Lung (tissue), 12 donors: Measurements from ENCODE around the gene MCM9. TPM values are rescaled to one million over a fixed set of nuclear protein-coding genes. Genes with fewer than 3 reads are reported as not detected.

Experiments used
- ATAC-seq: fragments of 200-7000 bp; cut with Tn5 transposase; one replicate; pipeline ENCODE4 v1.9.1; 2020; ENCODE audit warnings: moderate number of reproducible peaks; ENCODE audit not compliant: insufficient read depth, low FRiP score
- DNase-seq, 3 donors: peaks; one replicate each; pipeline ENCODE4 v3.0.0-alpha.2; 2013 to 2017
- H3K27ac ChIP-seq, 2 donors: one replicate each; pipeline ENCODE4 v1.5.1; 2013; ENCODE audit warnings: mild to moderate bottlenecking in 2 of 2, moderate library complexity in 2 of 2, control low read depth in 1 of 2, inconsistent platforms in 1 of 2, low read depth in 1 of 2, low read length in 1 of 2
- H3K27me3 ChIP-seq, 3 donors: one replicate each; pipeline ENCODE4 v1.5.1; 2013; ENCODE audit warnings: low read length in 2 of 3; ENCODE audit not compliant: control insufficient read depth in 3 of 3, insufficient read depth in 3 of 3
- H3K36me3 ChIP-seq, 4 donors: one replicate each; pipeline ENCODE4 v1.5.1; 2013; ENCODE audit warnings: low read length in 4 of 4, mild to moderate bottlenecking in 1 of 4, moderate library complexity in 1 of 4; ENCODE audit not compliant: control insufficient read depth in 4 of 4, insufficient read depth in 4 of 4
- H3K4me1 ChIP-seq, 5 donors: one replicate each; pipeline ENCODE4 v1.5.1; 2013; ENCODE audit warnings: low read length in 5 of 5, mild to moderate bottlenecking in 2 of 5, moderate library complexity in 1 of 5; ENCODE audit not compliant: control insufficient read depth in 5 of 5, insufficient read depth in 5 of 5
- H3K4me3 ChIP-seq: one replicate; pipeline ENCODE4 v1.5.1; 2013; ENCODE audit warnings: mild to moderate bottlenecking, control low read depth, moderate library complexity
- H3K9ac ChIP-seq, 2 donors: one replicate each; pipeline ENCODE4 v1.5.1; 2013; ENCODE audit warnings: low read length in 2 of 2, control low read depth in 1 of 2; ENCODE audit not compliant: insufficient read depth in 1 of 2
- H3K9me3 ChIP-seq, 4 donors: one replicate each; pipeline ENCODE4 v1.5.1; 2013; ENCODE audit warnings: low read length in 3 of 4, mild to moderate bottlenecking in 1 of 4, moderate library complexity in 1 of 4; ENCODE audit not compliant: control insufficient read depth in 4 of 4, insufficient read depth in 3 of 4
- CTCF ChIP-seq: IDR thresholded peaks from 2 replicates; pipeline ENCODE4 v1.5.1; 2012; ENCODE audit warnings: mild to moderate bottlenecking; ENCODE audit errors: control extremely low read depth, extremely low read depth
- WGBS, 2 donors: extraction: QIAGEN DNeasy Blood & Tissue Kit; methylation state at CpG; one replicate each; pipeline ENCODE4 v1.1.7; 2013; 5-methylcytosine and 5-hydroxymethylcytosine counted together
- polyA plus RNA-seq, 2 donors: library from polyadenylated mRNA; stranded (reverse); fragments of 200-250 nt; gene quantifications; one replicate each; pipeline ENCODE4 v1.2.1, GENCODE V29; 2013
- total RNA-seq, 2 donors: library from RNA; depleted of rRNA in 1 of 2; stranded (reverse); fragments of >200 nt in 1 of 2; gene quantifications; one replicate each; pipeline ENCODE4 v1.2.1, GENCODE V29; 2014 to 2021
- donor health status: control.
- donor health status: control.
- donor health status: Bipolar disorder and iron deficiency.
- donor health status: healthy.
- donor health status: DM: yes; HTN: yes; CAD: no.

MCM9 gene
- total and polyA plus RNA-seq, 4 donors = 4.8 to 28.6 (median 12.0) TPM

- 80 to 88% methylated on average over 2 of the region's 2 CpGs for WGBS, 2 donors
- no peak for TF ChIP-seq CTCF
- ATAC-seq (no peak), DNase-seq (peak in 2 of 3 donors; percentile 54 to 71)
- Histone ChIP-seq H3K27ac (no peak overlapping the region), H3K9ac (no peak overlapping the region), H3K9me3 (no peaks in the 10 kb centered on the region), H3K36me3 (peaks cover 0 to 1% (median 0%) of the 10 kb centered on the region in 4 donors), H3K27me3 (no peaks in the 10 kb centered on the region), H3K4me1 (peaks cover 0 to 5% (median 0%) of the 10 kb centered on the region in 5 donors), H3K4me3 (no peak overlapping the region)
These were observed 18.4 kb upstream of the MCM9 start for GRCh38 chr6:118953391-118953790.

- ATAC-seq (no peak), DNase-seq (no peak)
- no peak for TF ChIP-seq CTCF
- Histone ChIP-seq H3K27ac (no peak overlapping the region), H3K4me1 (peaks cover 0 to 5% (median 0%) of the 10 kb centered on the region in 5 donors), H3K9me3 (no peaks in the 10 kb centered on the region), H3K36me3 (peaks cover 0 to 1% (median 0%) of the 10 kb centered on the region in 4 donors), H3K27me3 (no peaks in the 10 kb centered on the region), H3K4me3 (no peak overlapping the region), H3K9ac (no peak overlapping the region)
- WGBS, 2 donors = 97 to 98% methylated on average over 2 of the region's 2 CpGs
These were observed 17.7 kb upstream of the MCM9 start for GRCh38 chr6:118952683-118953082.

- no peak for DNase-seq
- Histone ChIP-seq H3K36me3 (no peaks in the 10 kb centered on the region), H3K4me3 (no peak overlapping the region), H3K27me3 (no peaks in the 10 kb centered on the region), H3K4me1 (no peaks in the 10 kb centered on the region), H3K9me3 (peaks cover 0 to 4% (median under 1%) of the 10 kb centered on the region in 4 donors), H3K9ac (no peak overlapping the region), H3K27ac (no peak overlapping the region)
- no peak for TF ChIP-seq CTCF
- no peak for ATAC-seq
These were observed 10.3 kb upstream of the MCM9 start for GRCh38 chr6:118945217-118945616.

GRCh38 chr6:118940770-118941169, 5.8 kb upstream of the MCM9 start:
- H3K4me3 ChIP-seq = no peak overlapping the region
- H3K9me3 ChIP-seq = peaks cover 0 to 4% (median under 1%) of the 10 kb centered on the region in 4 donors
- no peaks in the 10 kb centered on the region for H3K27me3 ChIP-seq
- TF ChIP-seq CTCF = no peak
- ATAC-seq = no peak
- 80 to 100% methylated on average over 2 of the region's 2 CpGs for WGBS, 2 donors
- no peak overlapping the region for H3K9ac ChIP-seq
- peaks cover 0 to 6% (median 0%) of the 10 kb centered on the region in 5 donors for H3K4me1 ChIP-seq
- no peak for DNase-seq
- H3K27ac ChIP-seq = no peak overlapping the region
- H3K36me3 ChIP-seq = no peaks in the 10 kb centered on the region
